Immature natural killer cell (primary cell): Measurements from ENCODE around the gene EPN2. TPM values are rescaled to one million over a fixed set of nuclear protein-coding genes. Genes with fewer than 3 reads are reported as not detected.

ENCODE experiments used
- DNase-seq, 3 donors: peaks; one replicate each; pipeline ENCODE4 v3.0.0; 2022; ENCODE audit warnings: mixed read lengths in 1 of 3
- H3K27ac Mint-ChIP-seq, 6 donors: one replicate each; pipeline ENCODE4 v1.8.0; 2020; ENCODE audit warnings: mixed read lengths in 6 of 6, mild to moderate bottlenecking in 5 of 6, inconsistent platforms in 4 of 6, moderate library complexity in 3 of 6
- H3K27me3 Mint-ChIP-seq, 3 donors: one replicate each; pipeline ENCODE4 v1.8.0; 2020 to 2021; ENCODE audit warnings: low read depth in 3 of 3, mild to moderate bottlenecking in 3 of 3, mixed read lengths in 3 of 3, moderate library complexity in 3 of 3, inconsistent platforms in 1 of 3
- H3K36me3 Mint-ChIP-seq, 3 donors: one replicate each; pipeline ENCODE4 v1.8.0; 2020; ENCODE audit warnings: mixed read lengths in 3 of 3, inconsistent platforms in 2 of 3, mild to moderate bottlenecking in 2 of 3
- H3K4me1 Mint-ChIP-seq, 2 donors: one replicate each; pipeline ENCODE4 v1.8.0; 2020; ENCODE audit warnings: inconsistent platforms in 2 of 2, mild to moderate bottlenecking in 2 of 2, mixed read lengths in 2 of 2, moderate library complexity in 1 of 2
- H3K4me3 Mint-ChIP-seq, 5 donors: one replicate each; pipeline ENCODE4 v1.8.0; 2020; ENCODE audit warnings: mild to moderate bottlenecking in 5 of 5, mixed read lengths in 5 of 5, inconsistent platforms in 3 of 5, moderate library complexity in 3 of 5
- H3K9me3 Mint-ChIP-seq, 6 donors: one replicate each; pipeline ENCODE4 v1.8.0; 2020; ENCODE audit warnings: mild to moderate bottlenecking in 6 of 6, mixed read lengths in 6 of 6, inconsistent platforms in 4 of 6, moderate library complexity in 3 of 6
- polyA plus RNA-seq, 3 donors: library from polyadenylated mRNA; unstranded; fragments of 300-500 nt; fragmentation: Illumina TruSeq; gene quantifications; one replicate each; pipeline ENCODE4 v1.2.3, GENCODE V29; 2021

EPN2 gene
- polyA plus RNA-seq, 3 donors from 2014 or later: 0.84 to 8.1 TPM; not detected in 1

GRCh38 chr17:19248151-19248927 is 11.2 kb downstream of the EPN2 start:
- H3K27me3 Mint-ChIP-seq: peaks cover 0 to 4% (median 4%) of the 10 kb centered on the region in 3 donors
- no peak overlapping the region for H3K27ac Mint-ChIP-seq
- DNase-seq: no peak

GRCh38 chr17:19248928-19249574 is 11.9 kb downstream of the EPN2 start:
- H3K27me3 Mint-ChIP-seq: peaks cover 0 to 8% (median 4%) of the 10 kb centered on the region in 3 donors
- no peaks in the 10 kb centered on the region for H3K36me3 Mint-ChIP-seq
- DNase-seq: no peak
- no peak overlapping the region for H3K4me3 Mint-ChIP-seq
- peaks cover 0 to 3% (median 0%) of the 10 kb centered on the region in 6 donors for H3K9me3 Mint-ChIP-seq
- no peak overlapping the region for H3K27ac Mint-ChIP-seq
- H3K4me1 Mint-ChIP-seq: peaks cover 0 to 2% of the 10 kb centered on the region in 2 donors

More at GRCh38 chr17:19248151-19248927, 11.2 kb downstream of the EPN2 start:
- Mint-ChIP-seq H3K4me1 (peaks cover 0 to 2% of the 10 kb centered on the region in 2 donors), H3K36me3 (no peaks in the 10 kb centered on the region), H3K9me3 (peaks cover 0 to 3% (median 0%) of the 10 kb centered on the region in 6 donors), H3K4me3 (no peak overlapping the region)

- Mint-ChIP-seq H3K27me3 (peaks cover 0 to 8% (median 4%) of the 10 kb centered on the region in 3 donors), H3K27ac (no peak overlapping the region), H3K4me3 (no peak overlapping the region), H3K9me3 (peaks cover 0 to 3% (median 0%) of the 10 kb centered on the region in 6 donors), H3K4me1 (peaks cover 0 to 2% of the 10 kb centered on the region in 2 donors), H3K36me3 (no peaks in the 10 kb centered on the region)
- DNase-seq: no peak
These were observed 12.5 kb downstream of the EPN2 start for GRCh38 chr17:19249681-19250080.

GRCh38 chr17:19250421-19251173 is 13.4 kb downstream of the EPN2 start:
- peaks cover 0 to 3% (median 0%) of the 10 kb centered on the region in 6 donors for H3K9me3 Mint-ChIP-seq
- H3K4me3 Mint-ChIP-seq: no peak overlapping the region
- H3K27ac Mint-ChIP-seq: no peak overlapping the region
- no peaks in the 10 kb centered on the region for H3K36me3 Mint-ChIP-seq
- H3K27me3 Mint-ChIP-seq: peaks cover 0 to 15% (median 4%) of the 10 kb centered on the region in 3 donors
- no peak for DNase-seq
- H3K4me1 Mint-ChIP-seq: peaks cover 0 to 2% of the 10 kb centered on the region in 2 donors

GRCh38 chr17:19253112-19253511 is 15.9 kb downstream of the EPN2 start:
- Mint-ChIP-seq H3K27me3 (peaks cover 0 to 16% (median 5%) of the 10 kb centered on the region in 3 donors), H3K4me1 (peaks cover 0 to 2% of the 10 kb centered on the region in 2 donors), H3K4me3 (no peak overlapping the region), H3K9me3 (peaks cover 0 to 3% (median 0%) of the 10 kb centered on the region in 6 donors), H3K27ac (no peak overlapping the region), H3K36me3 (no peaks in the 10 kb centered on the region)
- no peak for DNase-seq

GRCh38 chr17:19254651-19255050 is 17.5 kb downstream of the EPN2 start:
- no peak overlapping the region for H3K4me3 Mint-ChIP-seq
- H3K9me3 Mint-ChIP-seq: peaks cover 0 to 3% (median 0%) of the 10 kb centered on the region in 6 donors
- H3K36me3 Mint-ChIP-seq: no peaks in the 10 kb centered on the region

GRCh38 chr17:19255279-19255678 is 18.1 kb downstream of the EPN2 start:
- H3K4me3 Mint-ChIP-seq: no peak overlapping the region
- H3K27ac Mint-ChIP-seq: no peak overlapping the region
- peaks cover 0 to 18% (median 2%) of the 10 kb centered on the region in 3 donors for H3K27me3 Mint-ChIP-seq
- DNase-seq: no peak
- H3K9me3 Mint-ChIP-seq: peaks cover 0 to 3% (median 0%) of the 10 kb centered on the region in 6 donors
- no peaks in the 10 kb centered on the region for H3K4me1 Mint-ChIP-seq
- no peaks in the 10 kb centered on the region for H3K36me3 Mint-ChIP-seq

More at GRCh38 chr17:19254651-19255050, 17.5 kb downstream of the EPN2 start:
- no peak for DNase-seq
- H3K27me3 Mint-ChIP-seq: peaks cover 0 to 16% (median 2%) of the 10 kb centered on the region in 3 donors
- H3K4me1 Mint-ChIP-seq: no peaks in the 10 kb centered on the region
- H3K27ac Mint-ChIP-seq: no peak overlapping the region

- H3K27me3 Mint-ChIP-seq: peaks cover 2 to 20% (median 2%) of the 10 kb centered on the region in 3 donors
- H3K4me1 Mint-ChIP-seq: no peaks in the 10 kb centered on the region
- DNase-seq: no peak
- no peaks in the 10 kb centered on the region for H3K9me3 Mint-ChIP-seq
- no peaks in the 10 kb centered on the region for H3K36me3 Mint-ChIP-seq
- no peak overlapping the region for H3K4me3 Mint-ChIP-seq
- no peak overlapping the region for H3K27ac Mint-ChIP-seq
These were observed 21.2 kb downstream of the EPN2 start for GRCh38 chr17:19258371-19258770.

- DNase-seq: no peak
- Mint-ChIP-seq H3K4me3 (no peak overlapping the region), H3K36me3 (no peaks in the 10 kb centered on the region), H3K9me3 (no peaks in the 10 kb centered on the region), H3K27ac (no peak overlapping the region), H3K27me3 (peaks cover 6 to 11% (median 7%) of the 10 kb centered on the region in 3 donors), H3K4me1 (no peaks in the 10 kb centered on the region)
These were observed 23.8 kb downstream of the EPN2 start for GRCh38 chr17:19260958-19261357.

- no peak for DNase-seq
- Mint-ChIP-seq H3K4me1 (no peaks in the 10 kb centered on the region), H3K36me3 (no peaks in the 10 kb centered on the region), H3K9me3 (no peaks in the 10 kb centered on the region), H3K4me3 (no peak overlapping the region), H3K27ac (no peak overlapping the region), H3K27me3 (peaks cover 6 to 9% (median 8%) of the 10 kb centered on the region in 3 donors)
These were observed 24.3 kb downstream of the EPN2 start for GRCh38 chr17:19261426-19261825.

- Mint-ChIP-seq H3K4me3 (no peak overlapping the region), H3K27me3 (peaks cover 6 to 8% (median 6%) of the 10 kb centered on the region in 3 donors), H3K27ac (no peak overlapping the region), H3K9me3 (no peaks in the 10 kb centered on the region), H3K4me1 (no peaks in the 10 kb centered on the region), H3K36me3 (no peaks in the 10 kb centered on the region)
- no peak for DNase-seq
These were observed 25.8 kb downstream of the EPN2 start for GRCh38 chr17:19262650-19263631.

GRCh38 chr17:19263641-19264051 is 26.5 kb downstream of the EPN2 start:
- H3K4me1 Mint-ChIP-seq: no peaks in the 10 kb centered on the region
- H3K4me3 Mint-ChIP-seq: no peak overlapping the region
- H3K9me3 Mint-ChIP-seq: no peaks in the 10 kb centered on the region
- peaks cover 8 to 9% (median 8%) of the 10 kb centered on the region in 3 donors for H3K27me3 Mint-ChIP-seq
- H3K36me3 Mint-ChIP-seq: no peaks in the 10 kb centered on the region
- no peak for DNase-seq
- H3K27ac Mint-ChIP-seq: no peak overlapping the region

GRCh38 chr17:19264268-19264667 is 27.1 kb downstream of the EPN2 start:
- Mint-ChIP-seq H3K9me3 (no peaks in the 10 kb centered on the region), H3K27ac (no peak overlapping the region), H3K4me3 (no peak overlapping the region), H3K36me3 (no peaks in the 10 kb centered on the region), H3K27me3 (peaks cover 8 to 11% (median 11%) of the 10 kb centered on the region in 3 donors), H3K4me1 (no peaks in the 10 kb centered on the region)
- DNase-seq: no peak
